H1 (cell line): ENCODE results near the gene LORICRIN.

Experiments
- CTCF ChIP-seq, 3 experiments: IDR thresholded peaks; 1 replicate in 2 of 3; 2 replicates in 1 of 3; pipeline versions ENCODE4 v1.5.1 to v1.6.1; 2011; ENCODE audit warnings: low read length in 3 of 3, mild to moderate bottlenecking in 3 of 3, inconsistent platforms in 2 of 3, low read depth in 1 of 3, moderate library complexity in 1 of 3; ENCODE audit not compliant: insufficient read depth in 1 of 3; ENCODE audit errors: control extremely low read depth in 1 of 3
- EP300 ChIP-seq, 2 experiments: IDR thresholded peaks; 1 replicate in 1 of 2; 2 replicates in 1 of 2; pipeline ENCODE4 v1.6.1; 2011 to 2012; ENCODE audit warnings: low read depth in 2 of 2, low read length in 2 of 2, mild to moderate bottlenecking in 2 of 2, borderline replicate concordance in 1 of 2, inconsistent platforms in 1 of 2, moderate library complexity in 1 of 2
- EZH2 ChIP-seq: fragments of 200-600 bp; sonication (generic); IDR thresholded peaks from 2 replicates; pipeline ENCODE4 v1.7.1; 2012; ENCODE audit warnings: low read depth, mild to moderate bottlenecking, moderate library complexity, low read length, inconsistent platforms; ENCODE audit not compliant: severe bottlenecking
- POLR2A ChIP-seq, 2 experiments: IDR thresholded peaks; 1 replicate in 1 of 2; 2 replicates in 1 of 2; pipeline ENCODE4 v1.6.1; 2011; ENCODE audit warnings: low read depth in 2 of 2, low read length in 2 of 2, mild to moderate bottlenecking in 2 of 2; ENCODE audit errors: control extremely low read depth in 1 of 2
- POLR2AphosphoS5 ChIP-seq: IDR thresholded peaks from 2 replicates; pipeline ENCODE4 v1.6.1; 2011; ENCODE audit warnings: low read depth, low read length
- SP1 ChIP-seq: IDR thresholded peaks from 2 replicates; pipeline ENCODE4 v1.6.1; 2011; ENCODE audit warnings: low read depth, low read length
- TF ChIP-seq, protein P1 (sequence below): IDR thresholded peaks from 2 replicates; pipeline ENCODE4 v1.6.1; 2011; ENCODE audit warnings: low read length, improper control_type of control experiment

DNA sequence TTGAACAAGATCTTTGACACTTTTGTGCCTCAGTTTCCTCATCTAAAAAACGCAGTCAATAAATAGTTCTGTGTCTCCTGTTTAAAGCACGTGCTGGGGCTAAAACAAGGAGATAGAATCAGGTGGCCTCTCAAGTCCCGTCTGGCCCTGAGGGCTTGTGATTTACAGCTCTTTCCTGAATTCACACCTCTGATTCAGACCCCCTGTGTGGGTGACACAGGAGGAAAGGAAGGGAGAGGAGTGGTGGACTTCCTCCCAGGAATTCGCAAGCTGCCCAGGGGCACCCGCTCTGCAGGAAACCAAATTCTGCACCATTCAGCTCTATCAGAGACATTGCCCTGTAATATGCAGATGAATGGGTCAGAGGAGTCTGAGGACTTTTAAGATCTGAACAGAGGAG, 47.3 kb upstream of the LORICRIN start:
- TF ChIP-seq EZH2 (no peak), EP300 (IDR thresholded peaks at IDR 0.05; ENCODE audit: borderline replicate concordance in 1 of 2, low read depth in 2 of 2, low read length in 2 of 2) (no peak), SP1 (no peak), POLR2A (IDR thresholded peaks at IDR 0.05; ENCODE audit: control extremely low read depth in 1 of 2, low read depth in 2 of 2, low read length in 2 of 2) (no peak), POLR2AphosphoS5 (no peak), CTCF (IDR thresholded peaks at IDR 0.05; ENCODE audit: control extremely low read depth in 1 of 3, insufficient read depth in 1 of 3, low read depth in 1 of 3, low read length in 3 of 3) (no peak)
- TF ChIP-seq, protein P1, sequence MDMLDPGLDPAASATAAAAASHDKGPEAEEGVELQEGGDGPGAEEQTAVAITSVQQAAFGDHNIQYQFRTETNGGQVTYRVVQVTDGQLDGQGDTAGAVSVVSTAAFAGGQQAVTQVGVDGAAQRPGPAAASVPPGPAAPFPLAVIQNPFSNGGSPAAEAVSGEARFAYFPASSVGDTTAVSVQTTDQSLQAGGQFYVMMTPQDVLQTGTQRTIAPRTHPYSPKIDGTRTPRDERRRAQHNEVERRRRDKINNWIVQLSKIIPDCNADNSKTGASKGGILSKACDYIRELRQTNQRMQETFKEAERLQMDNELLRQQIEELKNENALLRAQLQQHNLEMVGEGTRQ = no peak
